PC-3 (cell line): ENCODE measurements around the gene LMX1A. TPM values are rescaled to one million over a fixed set of nuclear protein-coding genes. Genes with fewer than 3 reads are reported as not detected.

Source experiments
- ATAC-seq: fragments of 200-7000 bp; cut with Tn5 transposase; 2 replicates; pipeline ENCODE4 v1.9.1; 2020; ENCODE audit warnings: mild to moderate bottlenecking, moderate library complexity
- BruUV-seq: library from RNA; stranded (reverse); fragments of 400-500 nt; replicated peaks from 2 replicates; lab custom pipeline; 2021; lab: Mats Ljungman, UMichigan
- CTCF ChIA-PET: fragments of 300-600 bp; sonication (Branson Sonifier 250); formaldehyde crosslinking; loops from one replicate; lab custom pipeline; 2022; ENCODE audit warnings: antibody characterized with exemption; lab: Charles Lee
- POLR2A ChIA-PET: fragments of 300-600 bp; sonication (Branson Sonifier 250); formaldehyde crosslinking; loops from one replicate; lab custom pipeline; 2022; ENCODE audit warnings: antibody characterized with exemption; ENCODE audit not compliant: unreplicated experiment; lab: Charles Lee
- DNase-seq: peaks from one replicate; pipeline ENCODE4 v3.0.0-alpha.2; 2015
- H2AFZ ChIP-seq: fragments of 300-600 bp; sonication (generic); 2 replicates; pipeline ENCODE4 v1.6.0; 2016; ENCODE audit warnings: antibody characterized with exemption, low read length
- H3F3A ChIP-seq: fragments of 300-600 bp; sonication (generic); one replicate; pipeline ENCODE4 v1.6.0; 2017; ENCODE audit warnings: antibody characterized with exemption, low read length, control low read depth, mild to moderate bottlenecking; ENCODE audit not compliant: unreplicated experiment
- H3K27ac ChIP-seq: fragments of 300-600 bp; sonication (generic); 2 replicates; pipeline ENCODE4 v1.5.1; 2016; ENCODE audit warnings: mild to moderate bottlenecking, low read length
- H3K27me3 ChIP-seq: fragments of 300-600 bp; sonication (generic); 2 replicates; pipeline ENCODE4 v1.6.1; 2016; ENCODE audit warnings: low read length, mixed read lengths
- H3K36me3 ChIP-seq: fragments of 300-600 bp; sonication (generic); 2 replicates; pipeline ENCODE4 v1.6.1; 2016; ENCODE audit warnings: low read depth, mixed run types, low read length, mixed read lengths
- H3K4me1 ChIP-seq: fragments of 300-600 bp; sonication (generic); 2 replicates; pipeline ENCODE4 v1.5.1; 2016; ENCODE audit warnings: low read length; ENCODE audit not compliant: insufficient read depth
- H3K4me2 ChIP-seq: fragments of 300-600 bp; sonication (generic); 2 replicates; pipeline ENCODE4 v1.6.0; 2016; ENCODE audit warnings: low read length
- H3K4me3 ChIP-seq: fragments of 300-600 bp; sonication (generic); 2 replicates; pipeline ENCODE4 v1.5.1; 2016; ENCODE audit warnings: mild to moderate bottlenecking, low read length, mixed read lengths
- H3K79me2 ChIP-seq: fragments of 300-600 bp; sonication (generic); 2 replicates; pipeline ENCODE4 v1.6.1; 2017; ENCODE audit warnings: low read length, mixed read lengths
- H3K9ac ChIP-seq: fragments of 300-600 bp; sonication (generic); 2 replicates; pipeline ENCODE4 v1.6.0; 2016; ENCODE audit warnings: mild to moderate bottlenecking, low read length
- H3K9me2 ChIP-seq: fragments of 300-600 bp; sonication (generic); replicated peaks from 2 replicates; pipeline ENCODE4 v1.6.1; 2016; ENCODE audit warnings: mixed run types, low read length, mixed read lengths
- H3K9me3 ChIP-seq: fragments of 300-600 bp; sonication (generic); 2 replicates; pipeline ENCODE4 v1.6.1; 2016; ENCODE audit warnings: low read length, mixed read lengths
- H4K20me1 ChIP-seq: fragments of 300-600 bp; sonication (generic); 2 replicates; pipeline ENCODE4 v1.6.1; 2016; ENCODE audit warnings: low read length, mixed read lengths
- CTCF ChIP-seq: fragments of 300-600 bp; sonication (generic); conservative IDR thresholded peaks from 2 replicates; pipeline ENCODE4 v1.5.1; 2017; ENCODE audit warnings: antibody characterized with exemption, low read depth, mild to moderate bottlenecking, low read length
- EZH2 ChIP-seq: fragments of 300-600 bp; sonication (generic); IDR thresholded peaks from one replicate; pipeline ENCODE4 v1.6.1; 2017; ENCODE audit warnings: antibody characterized with exemption, mild to moderate bottlenecking, low read length; ENCODE audit not compliant: unreplicated experiment
- EZH2phosphoT487 ChIP-seq: fragments of 300-600 bp; sonication (generic); IDR thresholded peaks from 2 replicates; pipeline ENCODE4 v1.6.1; 2018; ENCODE audit warnings: mild to moderate bottlenecking, antibody characterized with exemption, low read length, borderline replicate concordance
- intact Hi-C: fragments of 100-400 bp; cut with micrococcal nuclease; formaldehyde crosslinking; loops from 2 replicates; pipeline ENCODE4 v1.9.0; 2023
- total RNA-seq: library from RNA; depleted of rRNA; stranded (reverse); fragments of >200 nt; gene quantifications from 2 replicates; pipeline ENCODE4 v1.2.3, GENCODE V29; 2014

The LMX1A gene
- total RNA-seq, 1 experiment from 2014 or later: not detected

DNA sequence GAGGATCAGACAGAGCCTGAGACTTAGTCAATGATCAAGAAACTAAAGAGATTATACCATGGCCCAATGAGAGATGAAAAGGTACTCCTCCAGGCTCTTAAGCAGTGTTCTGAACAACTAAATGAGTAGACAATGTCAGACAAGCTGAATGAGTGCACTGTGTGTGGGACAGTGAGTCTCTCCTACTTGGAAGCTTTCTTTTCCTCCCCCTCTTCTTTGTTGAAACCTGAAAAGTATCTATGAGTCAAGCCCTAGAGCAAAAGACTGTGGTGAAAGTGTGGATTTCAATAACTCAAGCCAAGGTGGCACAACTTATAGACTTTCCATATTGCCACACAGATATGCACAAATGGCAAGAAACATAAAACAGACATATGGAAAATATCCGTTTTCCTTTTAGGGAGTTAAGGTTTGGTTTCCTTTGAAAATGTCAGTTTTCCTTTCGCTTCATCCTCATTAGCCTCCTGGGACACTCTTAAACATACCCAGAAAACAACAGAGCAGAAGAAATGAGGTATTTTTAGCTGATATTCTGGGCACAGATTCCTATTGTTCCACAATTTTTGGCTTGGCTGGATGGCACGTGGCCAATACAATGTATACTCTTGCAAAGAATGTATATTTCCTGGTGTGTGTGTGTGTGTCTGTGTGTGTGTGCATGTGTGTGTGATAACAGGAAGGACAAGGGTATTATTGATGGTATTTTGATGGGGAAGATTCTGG, 96.6 kb downstream of the LMX1A start:
- Histone ChIP-seq H4K20me1 (no peaks in the 10 kb centered on the region), H3K36me3 (no peaks in the 10 kb centered on the region), H3F3A (no peaks in the 10 kb centered on the region), H2AFZ (no peak overlapping the region), H3K27ac (no peak overlapping the region), H3K4me1 (0 out of 2 replicates have a peak, but pooled peaks cover 5% of the 10 kb centered on the region), H3K4me2 (no peak overlapping the region), H3K9me3 (no peaks in the 10 kb centered on the region), H3K4me3 (no peak overlapping the region), H3K27me3 (peaks cover 8% of the 10 kb centered on the region; the same call in 1 of the 2 replicates), H3K79me2 (no peaks in the 10 kb centered on the region), H3K9ac (no peak overlapping the region), H3K9me2 (no peaks in the 10 kb centered on the region)
- CTCF ChIA-PET: no interaction called here
- ATAC-seq (no peak), DNase-seq (peak; percentile 22)
- no TSS peak for BruUV-seq
- intact Hi-C loops: no loop called here
- TF ChIP-seq CTCF (no peak), EZH2phosphoT487 (no peak), EZH2 (no peak)
- POLR2A ChIA-PET: no interaction called here

- H3K27me3 ChIP-seq: peaks cover 12% of the 10 kb centered on the region; the same call in 1 of the 2 replicates
- no peak overlapping the region for H2AFZ ChIP-seq
- ChIA-PET CTCF (no interaction called here), POLR2A (no interaction called here)
- no TSS peak for BruUV-seq
- H3K4me3 ChIP-seq: no peak overlapping the region
- no peak overlapping the region for H3K4me2 ChIP-seq
- H3K9me3 ChIP-seq: no peaks in the 10 kb centered on the region
- H3F3A ChIP-seq: no peaks in the 10 kb centered on the region
- DNase-seq (peak; percentile 14), ATAC-seq (no peak)
- no peaks in the 10 kb centered on the region for H4K20me1 ChIP-seq
- H3K27ac ChIP-seq: no peak overlapping the region
- H3K36me3 ChIP-seq: no peaks in the 10 kb centered on the region
- no peak for TF ChIP-seq EZH2
- intact Hi-C loops: no loop called here
- H3K79me2 ChIP-seq: no peaks in the 10 kb centered on the region
- no peaks in the 10 kb centered on the region for H3K9me2 ChIP-seq
- 0 out of 2 replicates have a peak, but pooled peaks cover 5% of the 10 kb centered on the region for H3K4me1 ChIP-seq
- H3K9ac ChIP-seq: no peak overlapping the region
Observed at GRCh38 chr1:165259236-165259635, 97.3 kb downstream of the LMX1A start.

GRCh38 chr1:165257969-165258459, 98.5 kb downstream of the LMX1A start:
- TF ChIP-seq CTCF (peak; percentile 97), EZH2 (no peak)
- Histone ChIP-seq H3K4me3 (no peak overlapping the region), H3K27me3 (peaks cover 12% of the 10 kb centered on the region; the same call in 1 of the 2 replicates), H3K79me2 (no peaks in the 10 kb centered on the region), H3F3A (no peaks in the 10 kb centered on the region), H3K9me3 (no peaks in the 10 kb centered on the region), H3K9ac (no peak overlapping the region), H3K27ac (no peak overlapping the region), H4K20me1 (no peaks in the 10 kb centered on the region), H3K4me1 (0 out of 2 replicates have a peak, but pooled peaks cover 5% of the 10 kb centered on the region), H3K36me3 (no peaks in the 10 kb centered on the region), H3K4me2 (no peak overlapping the region), H2AFZ (no peak overlapping the region), H3K9me2 (no peaks in the 10 kb centered on the region)
- POLR2A ChIA-PET: no interaction called here
- no TSS peak for BruUV-seq
- CTCF ChIA-PET: no interaction called here
- intact Hi-C loops: no loop called here
- ATAC-seq (peak; percentile 27; the same call in 1 of the 2 replicates), DNase-seq (peak; percentile 88)
